GM11168 (cell line): ENCODE data around the gene GRB10.

Source experiments
- in situ Hi-C: fragments of 300-500 bp; cut with MboI; formaldehyde crosslinking; loops from one replicate; pipeline ENCODE4 v1.12.0; 2022; ENCODE audit warnings: low sequenced_read_pairs; ENCODE audit not compliant: unreplicated experiment

GRB10 gene

DNA sequence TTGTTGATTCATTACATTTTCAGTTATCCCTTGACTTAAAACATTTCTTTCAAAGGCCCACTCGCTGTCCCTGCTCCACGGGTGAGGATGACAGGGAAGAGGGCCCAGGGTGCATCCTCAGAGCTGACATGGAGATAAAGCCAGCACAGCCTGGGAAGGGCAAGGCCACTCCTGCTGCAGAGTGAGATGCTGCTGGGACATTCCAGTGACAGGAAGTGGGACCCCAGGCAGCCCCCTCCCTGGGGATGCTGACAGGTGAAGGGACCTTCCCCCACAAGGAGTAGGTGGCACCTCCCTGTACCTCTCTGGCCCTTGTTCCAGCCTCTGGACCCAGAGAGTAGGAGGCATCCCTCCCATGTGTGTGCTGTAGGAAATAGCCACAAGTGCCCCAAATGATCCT is 119.7 kb downstream of the GRB10 start:
- in situ Hi-C loops, result no loop called here

DNA sequence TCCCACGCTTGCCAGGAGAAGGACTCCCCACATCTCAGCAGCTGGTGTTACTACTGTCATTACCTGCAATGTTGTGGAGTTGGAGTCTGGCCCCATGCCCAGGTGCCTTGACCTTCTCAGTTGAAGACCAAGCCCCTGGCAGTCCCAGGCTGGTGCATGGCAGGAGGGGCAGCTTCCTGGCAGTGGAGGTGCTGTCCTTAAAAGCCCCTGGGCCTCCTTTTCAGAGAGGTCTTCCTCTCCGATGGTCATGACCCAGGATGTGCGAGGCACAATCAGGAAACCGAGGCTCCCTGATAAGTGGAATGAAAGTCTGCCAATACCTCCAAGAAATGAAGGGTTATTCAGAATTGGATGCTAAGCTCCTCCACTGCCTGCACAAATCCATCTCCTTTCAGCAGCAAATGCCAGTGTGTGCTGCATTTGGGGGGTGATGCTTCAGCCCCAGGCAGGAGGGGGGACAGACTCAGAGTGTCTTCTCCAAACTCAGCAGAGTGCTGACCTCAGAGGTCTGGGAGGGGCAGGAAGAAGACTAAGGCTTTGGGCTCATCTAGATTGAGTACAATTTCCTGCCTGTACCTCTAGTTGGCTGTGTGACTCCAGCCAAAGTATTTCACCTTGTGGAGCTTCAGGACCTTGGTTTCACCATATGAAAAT is 120.5 kb downstream of the GRB10 start:
- in situ Hi-C loops, result no loop called here

DNA sequence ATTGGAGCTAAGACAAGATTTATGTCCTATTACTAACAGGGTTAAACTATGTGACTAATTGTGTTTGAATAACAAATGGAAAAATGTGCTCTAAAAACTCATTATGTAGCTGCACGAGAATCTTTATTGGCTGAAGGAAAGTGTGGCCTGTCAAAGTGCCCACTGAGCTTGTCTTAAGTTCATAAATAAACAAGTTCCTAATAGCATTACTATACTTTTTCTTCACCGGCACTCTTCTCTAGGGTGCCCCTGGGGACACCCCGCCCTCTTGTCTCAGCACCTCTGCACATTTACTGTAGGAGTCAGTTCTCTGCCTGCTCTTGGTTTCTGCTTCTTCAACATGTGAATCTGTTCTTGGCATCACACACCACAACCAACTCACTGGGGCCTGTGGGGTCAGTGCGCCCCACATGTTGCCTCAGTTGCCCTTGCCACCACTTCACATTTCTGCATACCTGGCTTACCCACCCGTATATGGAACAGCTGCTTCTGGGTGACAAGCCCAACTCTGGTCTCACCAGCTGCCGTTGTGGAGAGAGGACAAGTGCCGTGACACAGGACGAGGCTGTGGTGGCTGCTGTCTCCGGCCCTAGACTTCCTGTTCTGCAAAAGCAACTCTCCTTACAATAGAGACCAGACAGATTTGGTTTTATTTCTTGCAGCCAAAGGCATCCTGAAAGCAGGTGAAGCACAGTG is 121.2 kb downstream of the GRB10 start:
- in situ Hi-C loops, result no loop called here

DNA sequence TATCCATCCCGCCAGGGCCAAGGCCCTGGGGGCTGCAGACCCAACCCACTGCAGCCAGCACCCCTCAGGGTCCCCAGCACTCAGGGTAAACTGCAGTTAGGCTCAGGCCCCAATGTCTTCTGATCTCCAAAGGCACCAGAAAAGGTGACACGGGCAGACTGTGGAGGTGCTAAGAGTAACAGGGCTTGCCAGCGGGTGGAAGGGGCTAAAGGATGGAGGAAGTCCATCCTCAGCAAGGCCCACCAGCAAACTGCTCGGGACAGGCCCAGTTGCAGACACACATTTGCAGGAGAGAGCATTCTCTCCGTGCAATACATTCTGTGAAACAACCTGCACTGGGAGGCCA is 121.9 kb downstream of the GRB10 start:
- in situ Hi-C loops, result no loop called here

DNA sequence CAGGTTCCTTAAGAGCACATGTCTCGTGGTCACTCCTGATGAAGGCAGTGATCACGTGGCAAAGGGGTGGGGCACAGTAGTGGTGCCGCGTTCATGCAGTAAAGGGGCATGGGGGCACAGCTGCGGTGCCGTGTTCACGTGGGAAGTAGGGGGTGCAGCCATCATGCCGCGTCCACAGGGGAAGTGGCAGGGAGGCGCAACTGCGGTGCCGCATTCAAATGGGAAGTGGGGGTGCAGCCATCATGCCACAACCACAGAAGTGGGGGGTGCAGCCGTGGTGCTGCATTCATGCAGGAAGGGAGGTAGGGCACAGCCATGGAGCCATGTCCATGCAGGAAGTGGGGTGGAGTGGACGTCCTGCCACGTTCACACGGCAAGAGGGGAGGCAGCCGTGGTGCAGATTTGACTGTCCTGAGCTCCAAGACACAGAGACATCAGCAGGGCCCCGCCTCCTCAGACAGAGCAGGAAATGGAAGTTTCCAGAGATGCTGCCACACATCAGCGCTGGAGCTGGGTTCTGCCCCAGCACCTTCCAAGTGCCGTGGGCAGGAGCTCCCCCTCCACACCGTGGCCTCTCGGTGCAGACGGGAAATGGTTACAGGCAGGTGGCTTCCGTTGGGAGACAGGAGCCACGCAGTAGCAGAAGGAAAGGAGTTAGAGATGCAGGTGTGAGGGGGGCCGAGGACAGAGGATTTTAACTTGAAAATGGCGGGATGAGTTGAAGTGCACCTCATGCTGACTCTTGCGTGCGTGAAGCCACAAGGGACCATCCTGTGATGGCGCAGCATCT is 122.5 kb downstream of the GRB10 start:
- in situ Hi-C loops, result no loop called here

DNA sequence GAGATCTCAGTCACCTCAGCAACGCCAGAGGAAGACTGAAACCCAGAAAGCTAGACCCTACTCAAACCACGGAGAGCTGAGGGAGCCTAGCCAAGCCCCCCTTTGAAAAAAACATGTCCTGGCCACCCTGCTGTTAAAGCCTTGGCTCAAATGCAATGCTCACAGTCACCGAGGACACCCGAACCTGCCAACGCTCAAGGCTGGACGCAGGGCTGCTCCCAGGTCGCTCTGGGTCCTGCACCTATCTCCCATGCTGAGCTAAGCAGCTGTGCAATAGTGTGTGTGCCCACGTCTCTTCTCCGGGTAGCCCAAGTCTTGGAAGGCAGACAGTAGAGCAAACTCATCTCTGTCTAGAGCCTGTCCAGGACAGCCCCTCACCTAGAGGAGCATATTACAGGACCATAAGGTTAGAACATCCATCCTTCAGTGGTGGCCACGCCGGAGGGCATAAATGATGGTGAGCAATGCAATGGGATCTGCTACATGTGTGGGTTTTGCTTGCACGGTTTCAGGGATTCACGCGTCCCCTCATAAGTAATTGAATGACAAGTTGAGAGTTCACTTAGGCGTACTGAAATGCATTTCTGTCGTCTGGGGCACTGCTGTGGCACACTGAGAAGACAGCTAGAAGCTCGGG is 123.2 kb downstream of the GRB10 start:
- in situ Hi-C loops, result no loop called here

DNA sequence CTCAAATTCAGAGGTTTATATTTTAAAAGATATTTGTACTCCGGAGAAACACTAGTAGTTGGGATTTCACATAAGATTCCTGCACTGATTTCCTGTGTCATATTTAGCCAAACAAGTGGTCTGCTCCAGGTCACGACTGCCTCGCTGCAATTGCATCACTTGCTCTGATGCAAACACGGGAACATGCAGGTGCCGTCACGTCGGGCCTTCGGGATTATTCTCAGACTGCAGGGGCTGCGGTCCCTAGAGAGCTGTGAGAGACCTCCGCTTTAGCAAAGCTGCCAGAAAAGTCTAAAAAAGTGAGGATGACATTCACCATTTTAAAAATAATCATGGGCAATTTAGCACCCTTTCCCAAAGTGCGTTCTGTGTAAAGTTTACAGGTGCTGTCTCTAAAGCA is 124.0 kb downstream of the GRB10 start:
- in situ Hi-C loops, result no loop called here

DNA sequence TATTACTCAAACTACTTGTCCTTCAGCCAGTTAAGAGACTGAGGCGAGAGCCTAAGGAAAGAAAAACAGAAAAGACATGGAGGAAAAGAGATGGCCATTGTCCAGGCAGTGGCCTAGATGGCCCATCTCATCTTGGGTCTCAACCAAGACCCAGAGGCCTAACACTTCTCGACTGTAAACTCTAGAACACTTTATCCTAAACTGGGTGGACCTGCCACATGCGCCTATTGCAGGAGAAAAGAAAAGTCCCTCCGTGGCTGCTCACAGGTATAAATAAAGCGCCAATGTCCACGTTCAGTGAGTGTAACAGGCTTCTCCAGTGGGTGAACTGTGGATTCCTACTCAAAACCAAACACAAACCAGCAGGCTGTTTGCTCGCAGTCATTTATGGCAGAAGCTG is 124.8 kb downstream of the GRB10 start:
- in situ Hi-C loops, result no loop called here

DNA sequence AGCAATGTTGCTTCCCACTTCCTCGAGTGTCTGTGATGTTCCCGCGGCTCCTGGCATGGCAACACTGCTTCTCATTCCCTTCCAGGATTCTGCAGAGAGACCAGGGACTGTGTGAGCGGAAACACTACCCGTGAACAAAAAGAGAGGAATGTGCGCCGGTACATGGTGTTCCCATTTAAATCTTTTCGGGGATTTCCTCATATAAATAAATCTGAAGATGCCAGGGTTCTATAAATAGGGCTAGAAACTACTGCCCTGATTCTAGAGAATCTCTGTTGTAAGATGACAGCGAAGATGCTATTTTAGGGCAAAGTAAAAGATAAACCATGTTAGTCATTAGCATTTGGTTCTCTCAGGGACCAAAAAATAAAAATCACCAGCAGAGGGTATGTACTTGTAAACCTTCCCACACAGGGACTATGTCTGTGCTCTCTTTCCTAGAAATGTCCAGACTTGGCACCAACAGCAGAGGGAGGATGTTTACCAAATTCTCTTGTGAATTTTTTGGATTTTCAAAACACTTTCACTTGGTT is 125.3 kb downstream of the GRB10 start:
- in situ Hi-C loops, result no loop called here

DNA sequence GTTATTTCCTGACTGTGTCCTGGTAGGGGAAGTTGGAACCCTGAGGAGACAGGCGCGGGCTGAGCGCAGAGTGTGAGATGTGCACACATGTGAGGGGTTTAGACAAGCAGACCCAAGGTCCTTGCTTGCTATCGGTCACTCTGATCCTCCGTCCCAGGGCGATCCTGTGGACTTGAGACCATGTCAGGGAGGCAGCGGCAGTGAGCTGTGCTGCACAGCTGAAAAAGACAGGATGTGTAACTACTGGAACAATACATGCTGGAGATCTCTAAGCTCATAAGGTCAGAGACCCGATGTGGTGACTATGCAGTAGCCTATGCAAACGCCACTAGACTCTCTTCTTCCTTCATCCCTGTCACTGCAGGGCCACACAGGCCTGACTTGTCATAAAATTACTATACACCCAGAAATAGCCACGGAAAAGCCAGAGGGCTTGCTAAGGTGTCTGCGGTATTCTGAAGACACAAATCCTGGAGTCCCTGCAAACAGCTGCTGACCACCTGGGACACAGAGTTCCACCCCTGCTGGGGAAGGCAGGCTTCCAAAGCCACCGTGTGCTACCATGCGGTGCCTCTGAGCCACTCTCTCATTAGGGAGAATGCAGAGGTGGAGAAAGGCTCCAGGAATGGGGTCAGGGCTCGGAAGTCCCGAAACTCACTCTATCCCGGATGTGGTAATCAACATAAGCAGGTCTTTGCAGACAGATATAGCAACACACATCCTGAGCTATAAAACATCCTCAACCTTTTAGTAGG is 126.4 kb downstream of the GRB10 start:
- in situ Hi-C loops, result no loop called here

DNA sequence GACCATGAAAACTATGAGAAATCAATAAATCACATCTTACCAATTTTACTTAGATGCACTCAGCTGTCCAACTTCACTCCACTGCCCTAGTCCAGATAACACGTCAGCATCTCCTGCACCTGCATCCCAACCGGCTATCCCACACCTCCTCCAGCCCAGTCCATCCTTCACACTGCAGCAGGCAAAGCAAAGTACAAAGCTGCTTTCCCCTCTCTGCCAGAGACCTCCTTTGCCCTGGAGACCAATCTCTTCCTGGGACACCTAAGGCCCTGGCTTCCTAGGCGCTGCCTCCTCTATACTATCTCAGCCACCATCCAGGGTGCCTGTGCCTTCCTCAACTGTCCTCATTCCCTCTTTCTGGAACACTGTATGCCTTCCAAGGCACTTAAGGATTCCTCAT is 127.2 kb downstream of the GRB10 start:
- in situ Hi-C loops, result no loop called here

DNA sequence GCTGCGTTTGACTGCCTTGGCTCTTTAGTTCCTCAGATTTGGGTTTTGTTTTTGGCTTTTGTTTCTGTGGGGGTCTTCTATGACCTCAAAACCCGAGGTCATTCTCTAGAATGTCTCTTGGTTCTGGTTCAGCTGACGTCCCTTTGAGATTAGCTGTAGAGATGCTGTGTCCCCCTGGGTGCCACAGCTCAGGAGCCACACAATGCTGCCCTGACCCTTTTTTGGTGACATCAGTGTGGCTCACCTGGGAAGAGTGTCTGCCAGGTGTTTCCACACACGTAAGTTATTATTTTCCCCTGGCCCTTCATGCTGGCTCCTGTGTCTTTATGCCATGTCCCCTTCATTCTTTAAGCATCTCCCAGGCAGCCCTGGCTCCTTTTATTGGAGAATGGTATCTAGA is 127.7 kb downstream of the GRB10 start:
- in situ Hi-C loops, result no loop called here

DNA sequence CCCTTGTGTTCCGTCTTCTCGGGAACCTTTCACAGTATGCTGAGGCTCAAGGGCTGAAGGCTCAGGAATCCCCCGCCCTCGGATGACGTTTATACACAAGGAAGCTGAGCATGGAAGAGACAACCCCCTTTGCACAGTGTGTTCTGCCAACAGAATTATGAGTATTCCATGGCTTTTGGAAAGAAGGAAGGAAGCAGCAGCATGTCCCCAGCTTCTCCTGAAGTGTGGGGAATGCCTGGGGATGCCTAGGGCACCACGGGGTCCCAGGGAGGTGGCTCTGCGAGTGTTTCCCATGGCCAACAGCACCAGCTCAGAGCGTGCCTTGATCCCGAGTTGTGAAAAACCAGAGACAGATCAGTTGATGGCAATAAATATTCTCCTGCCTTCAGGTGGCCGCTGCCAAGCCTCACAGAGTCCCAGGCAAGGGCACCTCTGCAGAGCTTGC is 128.7 kb downstream of the GRB10 start:
- in situ Hi-C loops, result no loop called here

DNA sequence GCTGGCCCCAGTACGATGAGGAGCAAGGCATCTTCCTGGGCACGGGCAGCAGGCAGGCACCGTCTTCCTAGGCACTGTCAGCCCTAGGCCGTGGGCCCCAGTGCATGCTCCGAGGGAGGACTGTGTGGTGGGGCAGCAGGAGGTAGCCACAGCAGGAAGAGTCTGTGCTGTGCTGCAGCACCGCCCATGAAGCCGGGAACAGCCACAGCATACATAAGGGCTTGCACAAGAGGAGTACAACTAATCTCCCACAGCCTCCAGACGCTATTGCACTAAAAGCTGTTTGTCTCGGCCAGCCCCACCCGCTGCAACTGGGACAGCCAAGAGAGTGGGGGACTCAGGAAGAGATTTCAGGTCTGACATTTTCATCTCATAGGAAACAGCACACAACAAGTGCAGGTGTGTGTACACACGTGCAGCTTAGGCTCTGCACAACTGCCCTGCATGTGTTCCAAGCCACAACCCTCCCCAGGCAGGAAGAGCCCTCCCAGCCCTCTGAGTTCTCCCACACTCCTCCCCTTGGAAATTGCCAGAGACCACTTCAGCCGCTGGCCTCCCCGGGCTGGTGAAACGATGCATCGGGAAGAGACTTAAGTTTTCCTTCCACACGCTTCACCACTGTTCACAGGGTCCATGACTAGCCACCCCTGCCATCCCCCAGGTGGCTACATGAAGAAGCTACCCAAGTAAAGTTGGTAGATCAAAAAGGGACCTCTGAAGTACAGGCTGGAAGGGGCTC is 129.4 kb downstream of the GRB10 start:
- in situ Hi-C loops, result no loop called here

DNA sequence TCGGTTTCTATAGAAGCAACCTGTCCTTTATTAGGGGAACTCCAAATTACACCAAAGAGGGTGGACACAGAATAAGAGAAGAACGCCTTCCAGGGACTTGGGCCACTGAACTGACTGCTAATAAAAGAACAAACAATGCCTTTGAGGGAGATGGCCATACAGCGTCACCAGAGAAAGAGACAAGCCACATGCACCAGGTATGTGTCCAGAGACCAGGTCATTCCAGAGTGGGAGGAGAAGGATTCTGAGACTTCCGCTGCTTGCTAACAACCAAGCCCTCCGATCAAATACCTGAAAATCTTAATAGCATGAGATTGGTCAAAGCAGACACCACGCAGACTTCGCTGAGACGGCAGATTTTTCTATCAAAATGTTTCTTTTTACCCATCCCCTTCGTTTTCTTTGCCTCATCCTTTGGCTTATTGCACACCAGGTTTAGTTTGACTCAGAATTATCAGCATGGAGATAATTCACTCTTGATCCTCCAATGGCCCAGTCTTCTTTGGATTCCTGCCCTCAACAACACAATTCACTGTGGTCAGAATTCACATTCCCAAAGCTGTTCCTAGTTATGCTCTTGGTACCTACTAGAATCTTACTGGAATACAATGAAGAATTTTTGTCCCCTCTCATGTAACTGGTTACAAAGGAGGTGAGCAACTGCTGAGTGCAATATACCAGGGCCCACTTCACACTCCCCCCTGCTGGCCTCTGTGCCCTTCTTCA is 130.1 kb downstream of the GRB10 start:
- in situ Hi-C loops, result no loop called here

DNA sequence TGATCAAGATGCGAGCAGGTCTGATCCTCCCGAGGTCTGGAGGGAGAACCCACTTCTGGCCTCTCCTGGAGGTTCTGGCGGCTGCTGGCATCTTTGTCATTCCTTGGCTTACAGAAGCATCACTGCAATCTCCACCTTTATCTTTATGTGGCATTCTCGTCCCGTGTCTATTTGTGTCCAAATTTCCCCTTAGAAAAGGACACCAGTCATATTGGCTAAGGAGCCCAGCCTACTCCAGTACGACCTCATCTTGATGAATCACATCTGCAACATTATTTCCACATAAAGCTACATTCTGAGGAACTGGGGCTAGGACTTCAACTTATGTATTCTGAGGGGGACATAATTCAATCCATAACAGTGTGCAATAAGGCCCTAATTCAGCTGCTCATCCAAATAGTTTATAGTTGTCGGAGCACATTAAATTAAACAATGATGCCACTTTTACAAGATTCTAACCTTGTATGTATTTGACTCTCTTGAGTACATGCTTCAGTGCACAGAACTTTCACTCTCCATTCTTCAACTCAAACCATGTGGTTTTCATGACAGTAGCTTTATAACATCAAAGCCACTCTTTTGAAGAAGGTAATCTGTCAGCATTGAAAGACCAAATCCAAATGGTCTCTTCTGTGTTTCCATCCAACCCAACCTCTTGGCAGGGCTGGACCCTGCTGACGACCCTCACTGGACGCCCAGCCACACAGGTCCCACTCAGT is 131.3 kb downstream of the GRB10 start:
- in situ Hi-C loops, result no loop called here

DNA sequence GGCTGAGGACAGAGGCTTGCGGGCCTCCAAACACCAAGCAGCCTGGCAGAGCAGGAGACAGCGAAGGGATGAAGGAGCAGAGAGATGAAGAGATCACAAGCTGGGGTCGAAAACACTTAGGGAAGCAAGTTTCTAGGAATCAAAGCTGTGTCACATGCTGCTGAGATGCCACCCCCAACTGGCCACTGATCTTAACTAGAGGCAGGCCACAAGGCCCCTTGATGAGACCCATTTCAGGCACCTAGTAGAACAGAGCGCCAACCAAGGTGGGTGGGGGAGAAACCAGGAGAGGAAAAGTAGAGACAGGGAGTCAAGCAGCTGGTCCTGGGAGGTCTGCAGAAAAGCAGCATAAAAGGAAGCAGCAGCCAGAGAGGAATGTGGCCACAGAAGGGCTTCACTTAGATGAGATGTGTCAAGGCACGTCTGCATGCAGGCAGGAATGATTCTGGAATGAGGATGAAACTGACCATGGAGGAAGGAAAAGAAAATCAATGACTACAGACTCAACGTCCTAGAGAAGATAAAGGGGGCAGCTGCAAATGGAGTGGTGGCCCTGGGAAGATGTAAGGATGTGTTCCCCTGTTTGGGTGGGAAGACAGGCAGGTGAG is 132.5 kb downstream of the GRB10 start:
- in situ Hi-C loops, result no loop called here
